Mesendoderm (in vitro differentiated cells): ENCODE measurements around the gene SPATA31E1.

Source experiments
- DNase-seq: peaks from one replicate; pipeline ENCODE4 v3.0.0; 2013
- H2AK5ac ChIP-seq: 2 replicates; pipeline ENCODE4 v1.6.1; 2013; ENCODE audit warnings: low read length, inconsistent platforms
- H2BK120ac ChIP-seq: 2 replicates; pipeline ENCODE4 v1.6.1; 2013; ENCODE audit warnings: low read depth, mild to moderate bottlenecking, low read length, moderate library complexity, mixed read lengths
- H2BK15ac ChIP-seq: replicated peaks from 2 replicates; pipeline ENCODE4 v1.6.1; 2013; ENCODE audit warnings: low read depth, mild to moderate bottlenecking, moderate library complexity
- H2BK5ac ChIP-seq: 2 replicates; pipeline ENCODE4 v1.6.1; 2013; ENCODE audit warnings: low read length, inconsistent platforms
- H3K18ac ChIP-seq: 2 replicates; pipeline ENCODE4 v1.6.1; 2013; ENCODE audit warnings: mild to moderate bottlenecking, low read length, mixed read lengths
- H3K23ac ChIP-seq: one replicate; pipeline ENCODE4 v1.6.1; 2013; ENCODE audit warnings: low read length
- H3K27ac ChIP-seq: 2 replicates; pipeline ENCODE4 v1.5.1; 2013; ENCODE audit warnings: low read depth, mild to moderate bottlenecking, inconsistent platforms, low read length, moderate library complexity
- H3K27me3 ChIP-seq: 2 replicates; pipeline ENCODE4 v1.6.1; 2013; ENCODE audit warnings: low read length, control low read depth, mild to moderate bottlenecking, inconsistent platforms; ENCODE audit not compliant: insufficient read depth, poor library complexity
- H3K36me3 ChIP-seq: 2 replicates; pipeline ENCODE4 v1.6.1; 2013; ENCODE audit warnings: low read length, inconsistent platforms; ENCODE audit not compliant: control insufficient read depth, insufficient read depth
- H3K4ac ChIP-seq: one replicate; pipeline ENCODE4 v1.6.1; 2013; ENCODE audit warnings: low read depth, mild to moderate bottlenecking, low read length, moderate library complexity
- H3K4me1 ChIP-seq: 2 replicates; pipeline ENCODE4 v1.6.1; 2013; ENCODE audit warnings: low read depth, low read length, inconsistent platforms; ENCODE audit not compliant: control insufficient read depth
- H3K4me2 ChIP-seq: 2 replicates; pipeline ENCODE4 v1.6.1; 2013; ENCODE audit warnings: low read length
- H3K4me3 ChIP-seq: 2 replicates; pipeline ENCODE4 v1.5.1; 2013; ENCODE audit warnings: mild to moderate bottlenecking, low read length
- H3K56ac ChIP-seq: one replicate; pipeline ENCODE4 v1.6.1; 2013; ENCODE audit warnings: low read length
- H3K79me1 ChIP-seq: 2 replicates; pipeline ENCODE4 v1.6.1; 2013; ENCODE audit warnings: low read length, inconsistent platforms
- H3K79me2 ChIP-seq: 2 replicates; pipeline ENCODE4 v1.6.1; 2013; ENCODE audit warnings: mild to moderate bottlenecking, low read length; ENCODE audit not compliant: control insufficient read depth, insufficient read depth
- H3K9ac ChIP-seq: 2 replicates; pipeline ENCODE4 v1.6.1; 2013; ENCODE audit warnings: low read length, inconsistent platforms
- H4K5ac ChIP-seq: one replicate; pipeline ENCODE4 v1.6.1; 2013; ENCODE audit warnings: low read length
- H4K8ac ChIP-seq: one replicate; pipeline ENCODE4 v1.6.1; 2013; ENCODE audit warnings: low read depth, mild to moderate bottlenecking, control low read depth, low read length, moderate library complexity
- WGBS: extraction: QIAGEN DNeasy Blood & Tissue Kit; methylation state at CpG from one replicate; pipeline ENCODE4 v1.1.7; 2013; ENCODE audit warnings: low lambda C conversion rate, missing lambda C conversion rate; ENCODE audit not compliant: insufficient coverage; ENCODE audit errors: extremely low coverage; 5-methylcytosine and 5-hydroxymethylcytosine counted together

SPATA31E1 gene

GRCh38 chr9:87864915-87865314, 17.8 kb upstream of the SPATA31E1 start:
- H3K4me3 ChIP-seq = no peak overlapping the region
- no peaks in the 10 kb centered on the region for H3K4me1 ChIP-seq
- no peak overlapping the region for H2BK5ac ChIP-seq
- no peak overlapping the region for H3K4ac ChIP-seq
- no peak overlapping the region for H3K4me2 ChIP-seq
- H2AK5ac ChIP-seq = no peak overlapping the region
- no CpG with 5 or more reads among the region's 3 CpGs for WGBS
- H2BK120ac ChIP-seq = no peak overlapping the region
- H4K8ac ChIP-seq = no peak overlapping the region
- no peak overlapping the region for H4K5ac ChIP-seq
- H3K79me2 ChIP-seq = no peaks in the 10 kb centered on the region
- H3K27me3 ChIP-seq = no peaks in the 10 kb centered on the region
- no peaks in the 10 kb centered on the region for H3K79me1 ChIP-seq
- no peak overlapping the region for H3K56ac ChIP-seq
- H3K27ac ChIP-seq = no peak overlapping the region
- H3K18ac ChIP-seq = no peak overlapping the region
- no peak for DNase-seq
- no peak overlapping the region for H3K23ac ChIP-seq
- H2BK15ac ChIP-seq = no peak overlapping the region
- H3K36me3 ChIP-seq = no peaks in the 10 kb centered on the region
- no peak overlapping the region for H3K9ac ChIP-seq

GRCh38 chr9:87865626-87866025, 17.1 kb upstream of the SPATA31E1 start:
- no peak overlapping the region for H3K56ac ChIP-seq
- H3K79me1 ChIP-seq = no peaks in the 10 kb centered on the region
- no peaks in the 10 kb centered on the region for H3K4me1 ChIP-seq
- H3K4ac ChIP-seq = no peak overlapping the region
- no peaks in the 10 kb centered on the region for H3K79me2 ChIP-seq
- H3K4me3 ChIP-seq = no peak overlapping the region
- DNase-seq = no peak
- H4K8ac ChIP-seq = no peak overlapping the region
- H2AK5ac ChIP-seq = no peak overlapping the region
- H2BK15ac ChIP-seq = no peak overlapping the region
- no peak overlapping the region for H3K23ac ChIP-seq
- no CpG with 5 or more reads among the region's 3 CpGs for WGBS
- H4K5ac ChIP-seq = no peak overlapping the region
- H2BK120ac ChIP-seq = no peak overlapping the region
- no peaks in the 10 kb centered on the region for H3K27me3 ChIP-seq
- no peak overlapping the region for H3K4me2 ChIP-seq
- no peak overlapping the region for H3K27ac ChIP-seq
- no peaks in the 10 kb centered on the region for H3K36me3 ChIP-seq
- H3K18ac ChIP-seq = no peak overlapping the region
- H3K9ac ChIP-seq = no peak overlapping the region
- no peak overlapping the region for H2BK5ac ChIP-seq

- Histone ChIP-seq H3K27me3 (no peaks in the 10 kb centered on the region), H4K5ac (no peak overlapping the region), H3K79me2 (no peaks in the 10 kb centered on the region), H3K56ac (no peak overlapping the region), H3K9ac (no peak overlapping the region), H3K27ac (no peak overlapping the region), H3K36me3 (no peaks in the 10 kb centered on the region), H2BK5ac (no peak overlapping the region), H3K23ac (no peak overlapping the region), H3K4me1 (no peaks in the 10 kb centered on the region), H3K4ac (no peak overlapping the region), H2BK15ac (no peak overlapping the region), H3K79me1 (no peaks in the 10 kb centered on the region), H2BK120ac (no peak overlapping the region), H4K8ac (no peak overlapping the region), H2AK5ac (no peak overlapping the region), H3K18ac (no peak overlapping the region), H3K4me2 (no peak overlapping the region), H3K4me3 (no peak overlapping the region)
- no peak for DNase-seq
- WGBS = no CpG with 5 or more reads among the region's 7 CpGs
Observed at GRCh38 chr9:87867391-87867790, 15.3 kb upstream of the SPATA31E1 start.

- no CpG with 5 or more reads among the region's 9 CpGs for WGBS
- H3K9ac ChIP-seq = no peak overlapping the region
- H4K5ac ChIP-seq = no peak overlapping the region
- H3K27ac ChIP-seq = no peak overlapping the region
- no peak overlapping the region for H4K8ac ChIP-seq
- H3K4ac ChIP-seq = no peak overlapping the region
- no peak overlapping the region for H2BK15ac ChIP-seq
- H3K4me3 ChIP-seq = no peak overlapping the region
- no peak overlapping the region for H2BK120ac ChIP-seq
- H3K4me2 ChIP-seq = no peak overlapping the region
- no peak overlapping the region for H2AK5ac ChIP-seq
- no peak overlapping the region for H2BK5ac ChIP-seq
- H3K27me3 ChIP-seq = no peaks in the 10 kb centered on the region
- no peaks in the 10 kb centered on the region for H3K79me1 ChIP-seq
- H3K36me3 ChIP-seq = no peaks in the 10 kb centered on the region
- no peak overlapping the region for H3K56ac ChIP-seq
- no peak overlapping the region for H3K23ac ChIP-seq
- no peaks in the 10 kb centered on the region for H3K4me1 ChIP-seq
- no peaks in the 10 kb centered on the region for H3K79me2 ChIP-seq
- DNase-seq = no peak
- no peak overlapping the region for H3K18ac ChIP-seq
Observed at GRCh38 chr9:87868175-87868574, 14.5 kb upstream of the SPATA31E1 start.

GRCh38 chr9:87868635-87869034, 14.0 kb upstream of the SPATA31E1 start:
- no peak overlapping the region for H2BK15ac ChIP-seq
- no peak overlapping the region for H3K9ac ChIP-seq
- H3K27ac ChIP-seq = no peak overlapping the region
- H3K27me3 ChIP-seq = no peaks in the 10 kb centered on the region
- no peak overlapping the region for H3K23ac ChIP-seq
- no peaks in the 10 kb centered on the region for H3K4me1 ChIP-seq
- H3K79me2 ChIP-seq = no peaks in the 10 kb centered on the region
- no peak overlapping the region for H4K8ac ChIP-seq
- H3K18ac ChIP-seq = no peak overlapping the region
- H3K36me3 ChIP-seq = no peaks in the 10 kb centered on the region
- H3K4me2 ChIP-seq = no peak overlapping the region
- no peak overlapping the region for H3K4ac ChIP-seq
- H2BK120ac ChIP-seq = no peak overlapping the region
- no CpG with 5 or more reads among the region's 3 CpGs for WGBS
- no peak overlapping the region for H4K5ac ChIP-seq
- H3K79me1 ChIP-seq = no peaks in the 10 kb centered on the region
- no peak overlapping the region for H2BK5ac ChIP-seq
- no peak overlapping the region for H3K56ac ChIP-seq
- no peak overlapping the region for H3K4me3 ChIP-seq
- H2AK5ac ChIP-seq = no peak overlapping the region
- DNase-seq = no peak

GRCh38 chr9:87869082-87869481, 13.6 kb upstream of the SPATA31E1 start:
- H3K4me2 ChIP-seq = no peak overlapping the region
- no peaks in the 10 kb centered on the region for H3K79me1 ChIP-seq
- WGBS = no CpG with 5 or more reads among the region's 11 CpGs
- no peak overlapping the region for H3K4ac ChIP-seq
- H3K23ac ChIP-seq = no peak overlapping the region
- no peaks in the 10 kb centered on the region for H3K27me3 ChIP-seq
- no peak overlapping the region for H2AK5ac ChIP-seq
- H3K9ac ChIP-seq = no peak overlapping the region
- H3K27ac ChIP-seq = no peak overlapping the region
- no peak overlapping the region for H2BK5ac ChIP-seq
- H3K4me1 ChIP-seq = no peaks in the 10 kb centered on the region
- H3K56ac ChIP-seq = no peak overlapping the region
- no peaks in the 10 kb centered on the region for H3K36me3 ChIP-seq
- H4K5ac ChIP-seq = no peak overlapping the region
- H4K8ac ChIP-seq = no peak overlapping the region
- H2BK120ac ChIP-seq = no peak overlapping the region
- H3K4me3 ChIP-seq = no peak overlapping the region
- no peaks in the 10 kb centered on the region for H3K79me2 ChIP-seq
- peak; percentile 11 for DNase-seq
- no peak overlapping the region for H2BK15ac ChIP-seq
- no peak overlapping the region for H3K18ac ChIP-seq
